HepG2 (cell line): ENCODE data around the gene TLE2. TPM values are rescaled to one million over a fixed set of nuclear protein-coding genes. Genes with fewer than 3 reads are reported as not detected.
A peak's percentile ranks its signal among the peaks of the same experiment; 100 is the strongest.

ENCODE experiments used
- BCL3 ChIP-seq: sonication (generic); formaldehyde crosslinking; IDR thresholded peaks from 2 replicates; pipeline ENCODE4 v1.5.1; 2020; ENCODE audit warnings: mild to moderate bottlenecking, missing genetic modification reagents, moderate library complexity
- E2F2 ChIP-seq: sonication (generic); formaldehyde crosslinking; IDR thresholded peaks from 2 replicates; pipeline ENCODE4 v1.4.0; 2020; ENCODE audit warnings: missing genetic modification reagents, borderline replicate concordance
- KDM5A ChIP-seq: fragments of 200-600 bp; sonication (generic); IDR thresholded peaks from 2 replicates; pipeline ENCODE4 v1.7.0; 2018; ENCODE audit warnings: antibody characterized with exemption, mild to moderate bottlenecking, low read length, borderline replicate concordance
- MXD4 ChIP-seq: IDR thresholded peaks from 2 replicates; pipeline ENCODE4 v1.6.1; 2016; ENCODE audit warnings: mild to moderate bottlenecking, missing biosample characterization, missing genetic modification reagents
- NBN ChIP-seq: fragments of 450-650 bp; conservative IDR thresholded peaks from 2 replicates; pipeline ENCODE4 v1.6.1; 2017
- ZBTB4 ChIP-seq: sonication (generic); formaldehyde crosslinking; IDR thresholded peaks from 2 replicates; pipeline ENCODE4 v1.4.0; 2020; ENCODE audit warnings: missing genetic modification reagents, mild to moderate bottlenecking, borderline replicate concordance
- ZBTB43 ChIP-seq: sonication (generic); formaldehyde crosslinking; conservative IDR thresholded peaks from 2 replicates; pipeline ENCODE4 v1.4.0; 2020; ENCODE audit warnings: missing genetic modification reagents
- ZNF451 ChIP-seq: sonication (generic); formaldehyde crosslinking; IDR thresholded peaks from 2 replicates; pipeline ENCODE4 v1.5.0; 2020; ENCODE audit warnings: mild to moderate bottlenecking, missing genetic modification reagents
- ZNF614 ChIP-seq: IDR thresholded peaks from 2 replicates; pipeline ENCODE4 v1.6.1; 2018; ENCODE audit warnings: missing biosample characterization, missing genetic modification reagents, inconsistent platforms, borderline replicate concordance
- ZNF672 ChIP-seq: sonication (generic); formaldehyde crosslinking; IDR thresholded peaks from 2 replicates; pipeline ENCODE4 v1.8.1; 2022; ENCODE audit warnings: missing genetic modification reagents
- ZSCAN30 ChIP-seq: sonication (generic); formaldehyde crosslinking; IDR thresholded peaks from 2 replicates; pipeline ENCODE4 v1.5.0; 2020; ENCODE audit warnings: mild to moderate bottlenecking, missing genetic modification reagents
- polyA plus RNA-seq, 8 experiments: library from polyadenylated mRNA; depleted of rRNA in 3 of 8; stranded (reverse) in 7 of 8; unstranded in 1 of 8; fragments of >200 nt; fragmentation: Illumina TruSeq in 4 of 8; extraction: Trizol in 4 of 8; gene quantifications; 2 replicates each; pipeline versions ENCODE4 v1.2.1 to v1.2.3, GENCODE V29; 2011 to 2016; ENCODE audit warnings: low read depth in 4 of 8, missing spikeins in 1 of 8, mixed read lengths in 1 of 8; ENCODE audit not compliant: insufficient read depth in 1 of 8
- total RNA-seq, 5 experiments: library from RNA; depleted of rRNA; stranded (reverse); fragments of >200 nt; fragmentation: Illumina TruSeq; extraction: Trizol; gene quantifications; 2 replicates each; pipeline ENCODE4 v1.2.3, GENCODE V29; 2016; ENCODE audit warnings: low read depth in 1 of 5
- TF ChIP-seq, protein P1 (sequence below): sonication (generic); formaldehyde crosslinking; IDR thresholded peaks from 2 replicates; pipeline ENCODE4 v1.8.1; 2022; ENCODE audit warnings: mild to moderate bottlenecking, missing genetic modification reagents
- TF ChIP-seq, protein P2 (sequence below): sonication (generic); formaldehyde crosslinking; IDR thresholded peaks from 2 replicates; pipeline ENCODE4 v1.9.0; 2021; ENCODE audit warnings: missing genetic modification reagents, borderline replicate concordance

The TLE2 gene
- total and polyA plus RNA-seq, 2 of the 13 experiments (the other 11 are each of a cell fraction or from before 2014, with no cell fraction given): 0.07 to 0.81 TPM

- TF ChIP-seq NBN: no peak
- peak; percentile 64; the same call in 1 of the 2 replicates for TF ChIP-seq ZNF614 (CRISPR knock-in tag)
- TF ChIP-seq E2F2 (CRISPR knock-in tag): peak; percentile 60; the same call in 1 of the 2 replicates
- peak; percentile 18; the same call in 1 of the 2 replicates for TF ChIP-seq ZSCAN30 (CRISPR knock-in tag)
- no peak for TF ChIP-seq BCL3
- peak; percentile 50; the same call in 1 of the 2 replicates for TF ChIP-seq KDM5A
- TF ChIP-seq MXD4 (CRISPR knock-in tag): 0 out of 2 replicates have a peak, but pooled peaks have one; percentile 44
- TF ChIP-seq ZBTB43 (CRISPR knock-in tag): no peak
- TF ChIP-seq, protein P1, sequence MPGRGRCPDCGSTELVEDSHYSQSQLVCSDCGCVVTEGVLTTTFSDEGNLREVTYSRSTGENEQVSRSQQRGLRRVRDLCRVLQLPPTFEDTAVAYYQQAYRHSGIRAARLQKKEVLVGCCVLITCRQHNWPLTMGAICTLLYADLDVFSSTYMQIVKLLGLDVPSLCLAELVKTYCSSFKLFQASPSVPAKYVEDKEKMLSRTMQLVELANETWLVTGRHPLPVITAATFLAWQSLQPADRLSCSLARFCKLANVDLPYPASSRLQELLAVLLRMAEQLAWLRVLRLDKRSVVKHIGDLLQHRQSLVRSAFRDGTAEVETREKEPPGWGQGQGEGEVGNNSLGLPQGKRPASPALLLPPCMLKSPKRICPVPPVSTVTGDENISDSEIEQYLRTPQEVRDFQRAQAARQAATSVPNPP (CRISPR knock-in tag): 0 out of 2 replicates have a peak, but pooled peaks have one; percentile 31
- TF ChIP-seq ZNF672: no peak
- no peak for TF ChIP-seq ZNF451 (CRISPR knock-in tag)
- TF ChIP-seq, protein P2, sequence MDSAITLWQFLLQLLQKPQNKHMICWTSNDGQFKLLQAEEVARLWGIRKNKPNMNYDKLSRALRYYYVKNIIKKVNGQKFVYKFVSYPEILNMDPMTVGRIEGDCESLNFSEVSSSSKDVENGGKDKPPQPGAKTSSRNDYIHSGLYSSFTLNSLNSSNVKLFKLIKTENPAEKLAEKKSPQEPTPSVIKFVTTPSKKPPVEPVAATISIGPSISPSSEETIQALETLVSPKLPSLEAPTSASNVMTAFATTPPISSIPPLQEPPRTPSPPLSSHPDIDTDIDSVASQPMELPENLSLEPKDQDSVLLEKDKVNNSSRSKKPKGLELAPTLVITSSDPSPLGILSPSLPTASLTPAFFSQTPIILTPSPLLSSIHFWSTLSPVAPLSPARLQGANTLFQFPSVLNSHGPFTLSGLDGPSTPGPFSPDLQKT (CRISPR knock-in tag): no peak
- TF ChIP-seq ZBTB4 (CRISPR knock-in tag): no peak
Measured at GRCh38 chr19:3036119-3036976, 7.3 kb upstream of the TLE2 start (continued).
